ENCODE data around the gene PLAGL1.

The PLAGL1 gene

GRCh38 chr6:143971482-143972205 is 36.4 kb downstream of the PLAGL1 start:
- intact Hi-C loops (cut with DNase I) = no loop called here
- no peak for DNase-seq

GRCh38 chr6:143970456-143971218 is 37.4 kb downstream of the PLAGL1 start:
- intact Hi-C loops (cut with DNase I) = no loop called here
- no peak for DNase-seq

GRCh38 chr6:143969077-143969476 is 39.0 kb downstream of the PLAGL1 start:
- no peak for DNase-seq
- intact Hi-C loops (cut with DNase I) = no loop called here

GRCh38 chr6:143967706-143968376 is 40.2 kb downstream of the PLAGL1 start:
- intact Hi-C loops (cut with DNase I) = no loop called here
- DNase-seq = no peak

- intact Hi-C loops (cut with DNase I) = no loop called here
- no peak for DNase-seq
Observed at GRCh38 chr6:143966312-143966711, 41.7 kb downstream of the PLAGL1 start.

- intact Hi-C loops (cut with DNase I) = no loop called here
- no peak for DNase-seq
Observed at GRCh38 chr6:143965503-143966171, 42.4 kb downstream of the PLAGL1 start.

GRCh38 chr6:143964674-143965081 is 43.4 kb downstream of the PLAGL1 start:
- intact Hi-C loops (cut with DNase I) = no loop called here
- DNase-seq = no peak

- intact Hi-C loops (cut with DNase I) = no loop called here
Observed at GRCh38 chr6:143963158-143963919, 44.7 kb downstream of the PLAGL1 start.

GRCh38 chr6:143961886-143962878 is 45.9 kb downstream of the PLAGL1 start:
- intact Hi-C loops (cut with DNase I) = no loop called here
- no peak for DNase-seq

More at GRCh38 chr6:143963158-143963919, 44.7 kb downstream of the PLAGL1 start:
- no peak for DNase-seq

- intact Hi-C loops (cut with DNase I) = no loop called here
- no peak for DNase-seq
Observed at GRCh38 chr6:143961066-143961465, 47.0 kb downstream of the PLAGL1 start.

- intact Hi-C loops (cut with DNase I) = no loop called here
- no peak for DNase-seq
Observed at GRCh38 chr6:143959927-143960326, 48.1 kb downstream of the PLAGL1 start.

- intact Hi-C loops (cut with DNase I) = no loop called here
- DNase-seq = no peak
Observed at GRCh38 chr6:143958839-143959399, 49.1 kb downstream of the PLAGL1 start.

GRCh38 chr6:143957679-143958274 is 50.3 kb downstream of the PLAGL1 start:
- DNase-seq = no peak
- intact Hi-C loops (cut with DNase I) = no loop called here

- intact Hi-C loops (cut with DNase I) = no loop called here
- no peak for DNase-seq
Observed at GRCh38 chr6:143955971-143956370, 52.1 kb downstream of the PLAGL1 start.

GRCh38 chr6:143953922-143954321 is 54.1 kb downstream of the PLAGL1 start:
- intact Hi-C loops (cut with DNase I) = no loop called here
- no peak for DNase-seq

GRCh38 chr6:143952947-143953701 is 54.9 kb downstream of the PLAGL1 start:
- no peak for DNase-seq
- intact Hi-C loops (cut with DNase I) = no loop called here
